ENCODE results near the gene GJD3. TPM values are rescaled to one million over a fixed set of nuclear protein-coding genes. Genes with fewer than 3 reads are reported as not detected.

The GJD3 gene
- total RNA-seq, 4 donors from 2014 or later = not detected

DNA sequence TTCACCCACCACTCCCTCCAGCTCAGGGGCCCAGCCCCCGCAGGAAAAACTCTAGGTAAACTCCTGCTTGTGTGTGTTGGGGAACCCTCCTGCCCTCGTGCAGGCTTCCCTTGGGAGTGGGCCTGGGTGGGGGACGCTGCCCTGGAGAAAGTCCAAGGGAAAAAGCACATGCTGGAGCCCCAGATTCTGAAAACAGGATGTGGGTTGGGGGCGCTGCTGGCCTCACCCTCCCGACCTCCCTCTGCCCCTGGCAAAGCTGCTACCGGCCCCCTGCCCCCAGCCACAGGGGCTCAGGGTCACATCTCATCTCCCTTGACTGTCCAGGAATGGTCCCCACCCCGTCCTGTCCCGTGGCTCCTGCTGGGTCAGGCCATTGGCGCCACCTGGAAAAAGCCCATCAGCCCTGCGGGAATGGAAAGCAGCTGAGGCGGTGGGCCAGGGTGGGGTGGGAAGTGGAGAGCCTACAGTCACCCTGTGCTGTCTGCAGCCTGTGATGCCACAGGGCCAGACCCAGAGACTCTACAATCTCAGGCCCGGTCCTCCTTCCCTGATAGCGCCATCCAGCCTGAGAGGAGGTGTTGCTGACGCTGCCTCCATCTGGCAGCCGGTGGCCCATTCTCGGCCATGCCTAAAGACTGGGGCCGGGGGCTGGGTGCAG lies 2.5 kb upstream of the GJD3 start:
- TF ChIP-seq EP300 (IDR thresholded peaks at IDR 0.05) = no peak
- no peak for TF ChIP-seq CTCF (IDR thresholded peaks at IDR 0.05)
- TF ChIP-seq POLR2A (IDR thresholded peaks at IDR 0.05) = no peak
- WGBS, 2 donors = 69 to 77% methylated on average over 11 to 16 of the region's 17 CpGs
- peaks cover 0 to 7% of the 10 kb centered on the region in 2 donors for H3K27me3 ChIP-seq
- H3K4me3 ChIP-seq = no peak overlapping the region
- DNase-seq (ENCODE audit: low spot score in 2 of 2) = no peak
- H3K36me3 ChIP-seq = no peaks in the 10 kb centered on the region
- H3K27ac ChIP-seq = no peak overlapping the region
- peaks cover 0 to 23% (median 6%) of the 10 kb centered on the region in 4 donors for H3K4me1 ChIP-seq
- H3K9me3 ChIP-seq = no peaks in the 10 kb centered on the region

DNA sequence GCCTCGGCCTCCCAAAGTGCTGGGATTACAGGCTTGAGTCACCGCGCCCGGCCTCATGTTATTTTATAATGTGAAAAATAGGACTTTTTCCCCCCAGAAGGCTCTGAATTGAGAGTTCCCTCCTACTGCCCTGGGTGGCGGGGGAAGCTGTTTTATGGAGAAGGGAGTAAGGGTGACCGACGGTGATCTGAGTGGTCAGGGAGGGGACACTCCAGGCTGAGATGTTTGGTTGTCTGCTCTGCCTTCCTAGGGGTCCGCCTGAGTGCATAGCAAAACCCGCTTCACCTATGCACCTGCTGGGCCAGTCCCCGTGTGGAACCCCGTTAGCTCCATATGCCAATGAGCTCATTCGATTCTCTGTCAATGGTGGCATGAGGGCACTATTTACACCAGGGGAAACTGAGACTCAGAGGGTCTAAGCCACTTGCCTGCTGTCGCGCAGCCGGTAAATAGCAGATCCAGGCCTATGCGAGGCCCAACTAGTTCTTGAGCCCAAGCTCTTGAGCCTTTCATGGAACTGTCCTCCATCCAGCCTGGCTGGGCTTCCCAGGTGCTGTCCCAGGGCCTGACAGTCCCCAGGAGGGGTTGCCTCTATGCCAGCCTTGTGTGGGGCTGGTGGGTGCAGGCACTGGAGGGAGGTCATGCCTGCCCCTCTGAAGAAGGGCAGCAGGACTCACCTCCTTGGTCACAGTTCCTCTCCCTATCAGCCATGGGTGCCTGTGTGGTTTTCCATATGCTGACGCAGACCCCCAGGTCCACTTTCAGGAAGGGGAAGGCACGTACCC lies 1.7 kb upstream of the GJD3 start:
- Histone ChIP-seq H3K27me3 (peaks cover 0 to 7% of the 10 kb centered on the region in 2 donors), H3K27ac (no peak overlapping the region), H3K9me3 (no peaks in the 10 kb centered on the region), H3K4me3 (no peak overlapping the region), H3K36me3 (no peaks in the 10 kb centered on the region), H3K4me1 (peaks cover 0 to 23% (median 6%) of the 10 kb centered on the region in 4 donors)
- 91 to 92% methylated on average over 17 to 18 of the region's 18 CpGs for WGBS, 2 donors
- TF ChIP-seq EP300 (IDR thresholded peaks at IDR 0.05) = no peak
- no peak for TF ChIP-seq CTCF (IDR thresholded peaks at IDR 0.05)
- TF ChIP-seq POLR2A (IDR thresholded peaks at IDR 0.05) = no peak
- DNase-seq (ENCODE audit: low spot score in 2 of 2) = no peak

DNA sequence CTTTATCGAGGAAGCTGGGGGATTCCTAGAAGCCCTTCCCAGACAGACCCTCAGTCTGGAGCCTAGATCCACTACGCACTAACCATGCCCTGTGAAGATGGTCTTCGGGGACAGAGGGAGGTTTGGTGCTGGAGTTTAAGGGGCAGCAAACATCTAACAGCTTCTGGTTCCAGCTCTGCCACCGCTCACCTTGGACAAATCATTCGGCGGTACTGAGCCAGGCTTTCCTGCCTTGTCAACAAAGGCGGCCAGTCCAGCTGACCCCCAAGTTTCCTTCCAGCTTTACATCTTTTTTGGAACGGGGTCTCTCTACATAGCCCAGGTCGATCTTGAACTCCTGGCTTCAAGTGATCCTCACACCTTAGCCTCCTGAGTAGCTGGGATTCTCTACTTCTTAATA lies 369 bp upstream of the GJD3 start:
- Histone ChIP-seq H3K4me3 (no peak overlapping the region), H3K9me3 (no peaks in the 10 kb centered on the region), H3K27ac (no peak overlapping the region), H3K27me3 (peaks cover 0 to 7% of the 10 kb centered on the region in 2 donors), H3K36me3 (no peaks in the 10 kb centered on the region), H3K4me1 (peaks cover 0 to 23% (median 6%) of the 10 kb centered on the region in 4 donors)
- no peak for TF ChIP-seq EP300 (IDR thresholded peaks at IDR 0.05)
- no peak for TF ChIP-seq CTCF (IDR thresholded peaks at IDR 0.05)
- DNase-seq (ENCODE audit: low spot score in 2 of 2) = no peak
- WGBS, 2 donors = 89 to 91% methylated on average over 9 of the region's 9 CpGs

GRCh38 chr17:40363111-40363827 lies 1.3 kb downstream of the GJD3 start:
- no peak for DNase-seq (ENCODE audit: low spot score in 2 of 2)

More at GRCh38 chr17:40363111-40363827, 1.3 kb downstream of the GJD3 start:
- Histone ChIP-seq H3K27me3 (peaks cover 0 to 7% of the 10 kb centered on the region in 2 donors), H3K27ac (no peak overlapping the region), H3K36me3 (no peaks in the 10 kb centered on the region), H3K4me3 (peak overlapping the region; percentile 30 to 60 (median 45)), H3K9me3 (no peaks in the 10 kb centered on the region), H3K4me1 (peaks cover 0 to 32% (median 6%) of the 10 kb centered on the region in 4 donors)
- TF ChIP-seq EP300 (IDR thresholded peaks at IDR 0.05) (no peak), CTCF (IDR thresholded peaks at IDR 0.05) (no peak), POLR2A (IDR thresholded peaks at IDR 0.05) (no peak)
- 2 to 3% methylated on average over 7 to 54 of the region's 91 CpGs for WGBS, 2 donors

Measured in tibial nerve (tissue), 4 donors.